H1 (cell line): Measurements from ENCODE around the gene PRTN3. TPM values are rescaled to one million over a fixed set of nuclear protein-coding genes. Genes with fewer than 3 reads are reported as not detected.

Experiments
- CTCF ChIA-PET: fragments of 300-600 bp; sonication (Branson Sonifier 250); formaldehyde crosslinking; loops from one replicate; lab custom pipeline; 2021; ENCODE audit not compliant: partially characterized antibody; lab: Charles Lee
- POLR2A ChIA-PET: fragments of 300-600 bp; sonication (Branson Sonifier 250); formaldehyde crosslinking; loops from one replicate; lab custom pipeline; 2021; ENCODE audit warnings: inconsistent platforms; ENCODE audit not compliant: partially characterized antibody; lab: Charles Lee
- DNase-seq, 2 experiments: peaks; one replicate each; pipeline versions ENCODE4 v3.0.0 to v3.0.0-alpha.2; 2010 to 2022; ENCODE audit warnings: low spot score in 2 of 2, low read depth in 1 of 2, mixed read lengths in 1 of 2
- FAIRE-seq: peaks from 2 replicates; lab custom pipeline; 2011; peaks lifted over from hg19 to GRCh38; lab: Jason Lieb, UNC
- H2AFZ ChIP-seq: 2 replicates; pipeline ENCODE4 v1.8.1; 2012; ENCODE audit warnings: low read length, inconsistent platforms
- H2AK5ac ChIP-seq: 2 replicates; pipeline ENCODE4 v1.6.1; 2013; ENCODE audit warnings: low read depth, low read length
- H2BK120ac ChIP-seq: replicated peaks from 2 replicates; pipeline ENCODE3; 2013; ENCODE audit warnings: low read depth, low read length, inconsistent platforms
- H2BK12ac ChIP-seq: 2 replicates; pipeline ENCODE4 v1.6.1; 2013; ENCODE audit warnings: low read depth, low read length
- H2BK15ac ChIP-seq: 2 replicates; pipeline ENCODE4 v1.6.1; 2013; ENCODE audit warnings: low read length
- H2BK20ac ChIP-seq: 2 replicates; pipeline ENCODE4 v1.6.1; 2013; ENCODE audit warnings: low read length
- H2BK5ac ChIP-seq: 2 replicates; pipeline ENCODE4 v1.6.1; 2013; ENCODE audit warnings: low read depth, low read length
- H3K14ac ChIP-seq: 2 replicates; pipeline ENCODE4 v1.6.1; 2013; ENCODE audit warnings: inconsistent platforms; ENCODE audit not compliant: insufficient read length
- H3K18ac ChIP-seq: 2 replicates; pipeline ENCODE4 v1.6.1; 2013; ENCODE audit warnings: low read length; ENCODE audit errors: extremely low read depth
- H3K23ac ChIP-seq: 2 replicates; pipeline ENCODE4 v1.6.1; 2013; ENCODE audit warnings: inconsistent platforms; ENCODE audit not compliant: insufficient read length
- H3K23me2 ChIP-seq: 2 replicates; pipeline ENCODE4 v1.6.1; 2013; ENCODE audit warnings: low read depth, low read length
- H3K27ac ChIP-seq: 2 replicates; pipeline ENCODE4 v1.6.1; 2011; ENCODE audit warnings: low read depth, low read length, inconsistent platforms
- H3K27me3 ChIP-seq, 4 experiments: replicated peaks in 1 of 4; 1 replicate in 1 of 4; 2 replicates in 3 of 4; pipeline versions ENCODE4 v1.6.1 to v1.8.1; 2011 to 2013; ENCODE audit warnings: low read length in 3 of 4, mild to moderate bottlenecking in 3 of 4, inconsistent platforms in 2 of 4, mixed read lengths in 2 of 4, moderate library complexity in 1 of 4; ENCODE audit not compliant: control insufficient read depth in 3 of 4, insufficient read depth in 3 of 4; ENCODE audit errors: extremely low read depth in 1 of 4
- H3K36me3 ChIP-seq, 4 experiments: 2 replicates each; pipeline versions ENCODE4 v1.6.1 to v1.8.1; 2011 to 2013; ENCODE audit warnings: mild to moderate bottlenecking in 4 of 4, low read length in 3 of 4, moderate library complexity in 2 of 4, control low read depth in 1 of 4, inconsistent platforms in 1 of 4; ENCODE audit not compliant: insufficient read depth in 4 of 4, control insufficient read depth in 2 of 4
- H3K4ac ChIP-seq: replicated peaks from 2 replicates; pipeline ENCODE3; 2013; ENCODE audit warnings: low read length, low read depth, mixed read lengths, inconsistent platforms; ENCODE audit not compliant: insufficient read length
- H3K4me1 ChIP-seq, 4 experiments: replicated peaks in 1 of 4; 1 replicate in 1 of 4; 2 replicates in 3 of 4; pipeline versions ENCODE4 v1.6.1 to v1.8.1; 2011 to 2013; ENCODE audit warnings: low read length in 3 of 4, inconsistent platforms in 2 of 4, mixed read lengths in 1 of 4; ENCODE audit not compliant: insufficient read depth in 4 of 4, control insufficient read depth in 3 of 4
- H3K4me2 ChIP-seq, 2 experiments: 2 replicates each; pipeline versions ENCODE4 v1.6.1 to v1.8.1; 2011 to 2013; ENCODE audit warnings: low read depth in 2 of 2, low read length in 2 of 2, control low read depth in 1 of 2, inconsistent platforms in 1 of 2, mild to moderate bottlenecking in 1 of 2; ENCODE audit not compliant: insufficient read depth in 1 of 2
- H3K4me3 ChIP-seq, 4 experiments: fragments of 200-600, 300-600 bp in 1 of 4; sonication (generic), shearing (Covaris generic), sonication (Bioruptor Twin) in 1 of 4; 2 replicates each; pipeline versions ENCODE4 v1.5.1 to v1.8.1; 2011 to 2016; ENCODE audit warnings: low read length in 4 of 4, low read depth in 3 of 4, control low read depth in 2 of 4, inconsistent platforms in 2 of 4, mild to moderate bottlenecking in 2 of 4, mixed read lengths in 1 of 4, moderate library complexity in 1 of 4; ENCODE audit not compliant: insufficient read depth in 2 of 4; ENCODE audit errors: extremely low read depth in 1 of 4
- H3K56ac ChIP-seq: replicated peaks from 2 replicates; pipeline ENCODE3; 2013; ENCODE audit warnings: low read depth, mild to moderate bottlenecking, mixed read lengths, low read length, inconsistent platforms; ENCODE audit not compliant: insufficient read length
- H3K79me1 ChIP-seq: 2 replicates; pipeline ENCODE4 v1.6.1; 2013; ENCODE audit warnings: low read depth, low read length, control low read depth
- H3K79me2 ChIP-seq, 2 experiments: 2 replicates each; pipeline versions ENCODE4 v1.6.1 to v1.8.1; 2012 to 2013; ENCODE audit warnings: low read length in 2 of 2, mild to moderate bottlenecking in 2 of 2, inconsistent platforms in 1 of 2; ENCODE audit not compliant: insufficient read depth in 2 of 2, control insufficient read depth in 1 of 2
- H3K9ac ChIP-seq, 4 experiments: replicated peaks in 1 of 4; 1 replicate in 1 of 4; 2 replicates in 3 of 4; pipeline versions ENCODE4 v1.6.1 to v1.8.1; 2011 to 2013; ENCODE audit warnings: low read depth in 3 of 4, low read length in 3 of 4, control low read depth in 2 of 4, mild to moderate bottlenecking in 2 of 4, moderate library complexity in 2 of 4, inconsistent platforms in 1 of 4; ENCODE audit errors: extremely low read depth in 1 of 4
- H3K9me3 ChIP-seq, 2 experiments: 2 replicates each; pipeline versions ENCODE4 v1.6.1 to v1.8.1; 2012 to 2013; ENCODE audit warnings: mild to moderate bottlenecking in 2 of 2, moderate library complexity in 2 of 2, control low read depth in 1 of 2, inconsistent platforms in 1 of 2, low read depth in 1 of 2, low read length in 1 of 2, mixed read lengths in 1 of 2; ENCODE audit not compliant: insufficient read depth in 2 of 2
- H4K20me1 ChIP-seq, 2 experiments: replicated peaks in 1 of 2; 2 replicates each; pipeline versions ENCODE3 to v1.8.1; 2011 to 2013; ENCODE audit warnings: inconsistent platforms in 2 of 2, low read length in 2 of 2, mild to moderate bottlenecking in 1 of 2; ENCODE audit not compliant: insufficient read depth in 2 of 2, control insufficient read depth in 1 of 2
- H4K5ac ChIP-seq: 2 replicates; pipeline ENCODE4 v1.6.1; 2013; ENCODE audit warnings: low read length, low read depth, mixed read lengths, inconsistent platforms; ENCODE audit not compliant: insufficient read length
- H4K8ac ChIP-seq: 2 replicates; pipeline ENCODE4 v1.8.0; 2013; ENCODE audit warnings: mild to moderate bottlenecking, moderate library complexity, low read length, inconsistent platforms; ENCODE audit not compliant: insufficient read depth; ENCODE audit errors: extremely low read depth
- H4K91ac ChIP-seq: replicated peaks from 2 replicates; pipeline ENCODE3; 2013; ENCODE audit warnings: low read length, mixed read lengths, inconsistent platforms; ENCODE audit not compliant: insufficient read length
- BRCA1 ChIP-seq: IDR thresholded peaks from 2 replicates; pipeline ENCODE4 v1.6.1; 2012; ENCODE audit warnings: low read depth, low read length, improper control_type of control experiment
- CHD1 ChIP-seq: IDR thresholded peaks from 2 replicates; pipeline ENCODE4 v1.6.1; 2012; ENCODE audit warnings: low read depth, low read length, improper control_type of control experiment
- CREB1 ChIP-seq: IDR thresholded peaks from 2 replicates; pipeline ENCODE4 v1.6.1; 2012; ENCODE audit warnings: inconsistent platforms
- FOSL1 ChIP-seq: IDR thresholded peaks from 2 replicates; pipeline ENCODE4 v1.6.1; 2011; ENCODE audit warnings: mild to moderate bottlenecking, low read depth, low read length, moderate library complexity; ENCODE audit not compliant: insufficient read depth
- JUND ChIP-seq: IDR thresholded peaks from 2 replicates; pipeline ENCODE4 v1.6.1; 2011; ENCODE audit warnings: mild to moderate bottlenecking, improper control_type of control experiment, low read length
- PHF8 ChIP-seq: fragments of 200-600 bp; sonication (generic); conservative IDR thresholded peaks from 2 replicates; pipeline ENCODE4 v1.7.1; 2012; ENCODE audit warnings: low read depth, mild to moderate bottlenecking, inconsistent platforms, low read length, moderate library complexity
- RBBP5 ChIP-seq: IDR thresholded peaks from 2 replicates; pipeline ENCODE4 v1.7.1; 2012; ENCODE audit warnings: low read depth, mild to moderate bottlenecking, inconsistent platforms, low read length, moderate library complexity, borderline replicate concordance
- SIRT6 ChIP-seq: IDR thresholded peaks from one replicate; pipeline ENCODE4 v1.7.1; 2012; ENCODE audit warnings: low read length, inconsistent platforms
- SP1 ChIP-seq: IDR thresholded peaks from 2 replicates; pipeline ENCODE4 v1.6.1; 2011; ENCODE audit warnings: low read depth, low read length
- SRF ChIP-seq: IDR thresholded peaks from 2 replicates; pipeline ENCODE4 v1.6.1; 2011; ENCODE audit warnings: mild to moderate bottlenecking, low read depth, low read length, moderate library complexity
- TCF12 ChIP-seq: IDR thresholded peaks from 2 replicates; pipeline ENCODE4 v1.6.1; 2011; ENCODE audit warnings: low read depth, mild to moderate bottlenecking, low read length
- WGBS, 2 experiments: shearing (Covaris generic) in 1 of 2; methylation state at CpG; one replicate each; pipeline versions ENCODE4 v1.1.6 to v1.1.7; 2013 to 2015; ENCODE audit warnings: low lambda C conversion rate in 2 of 2, mixed read lengths in 2 of 2, inconsistent platforms in 1 of 2, low coverage in 1 of 2, missing lambda C conversion rate in 1 of 2; ENCODE audit not compliant: insufficient replicate concordance in 2 of 2, insufficient coverage in 1 of 2, insufficient read length in 1 of 2; ENCODE audit errors: extremely low coverage in 1 of 2, missing lambda C conversion rate in 1 of 2; 5-methylcytosine and 5-hydroxymethylcytosine counted together
- polyA plus RNA-seq, 7 experiments: library from polyadenylated mRNA; depleted of rRNA in 3 of 7; stranded (reverse) in 5 of 7; unstranded in 2 of 7; fragments of >200 nt in 5 of 7; fragments of 200-250 nt in 2 of 7; gene quantifications; 1 replicate in 5 of 7; 2 replicates in 1 of 7; 4 replicates in 1 of 7; pipeline versions ENCODE4 v1.2.1 to v1.2.3, GENCODE V29; 2011 to 2013; ENCODE audit warnings: missing spikeins in 2 of 7, mixed read lengths in 2 of 7
- total RNA-seq: library from RNA; stranded (reverse); fragmentation: NEBNext Ultra II Directional; extraction: Animal tissue kit (Norgen Biotek cat#: 25700); gene quantifications from 2 replicates; pipeline ENCODE4 v1.2.1, GENCODE V29; 2021

Gene PRTN3
- total and polyA plus RNA-seq, 2 of the 8 experiments (the other 6 are each of a cell fraction or from before 2014, with no cell fraction given): 0.39 to 2.1 TPM

GRCh38 chr19:882871-883497, 42.2 kb downstream of the PRTN3 start:
- Histone ChIP-seq H4K8ac (no peak overlapping the region), H2BK15ac (no peak overlapping the region), H4K20me1 (peaks cover 5% of the 10 kb centered on the region in 2 experiments), H2AFZ (no peak overlapping the region), H2BK20ac (no peak overlapping the region), H2AK5ac (no peak overlapping the region), H3K79me2 (no peaks in the 10 kb centered on the region), H2BK5ac (no peak overlapping the region), H4K5ac (no peak overlapping the region), H3K9me3 (no peaks in the 10 kb centered on the region), H3K4me2 (no peak overlapping the region), H3K23ac (no peak overlapping the region), H3K36me3 (peaks cover 0 to 26% (median 6%) of the 10 kb centered on the region in 4 experiments; a peak in 4 of 8 replicates), H3K4me3 (no peak overlapping the region), H3K18ac (no peak overlapping the region), H3K14ac (no peak overlapping the region), H2BK12ac (no peak overlapping the region), H3K4me1 (no peaks in the 10 kb centered on the region), H3K9ac (no peak overlapping the region), H3K79me1 (no peaks in the 10 kb centered on the region), H3K56ac (no peak overlapping the region), H3K27ac (no peak overlapping the region), H4K91ac (no peak overlapping the region), H2BK120ac (no peak overlapping the region), H3K23me2 (no peaks in the 10 kb centered on the region), H3K4ac (no peak overlapping the region), H3K27me3 (no peaks in the 10 kb centered on the region)
- WGBS, 2 experiments: 84% methylated on average over 16 of the region's 30 CpGs; no CpG with 5 or more reads in 1 of the 2 experiments
- FAIRE-seq (no peak), DNase-seq (no peak)
- POLR2A ChIA-PET: interaction anchor here (0.6 to 11.5 kb wide), 4 partner anchors 7 to 114 kb away, joined by 3 to 82 read pairs (median 3); partner anchors contain the start of genes MED16 and RNU6-9
- CTCF ChIA-PET: interaction anchor here (0.6 to 2.1 kb wide), 6 partner anchors 9 to 363 kb away, joined by 3 to 11 read pairs (median 4); no protein-coding TSS in a partner anchor
- TF ChIP-seq RBBP5 (no peak), PHF8 (no peak), CREB1 (no peak), FOSL1 (no peak), SP1 (no peak), JUND (no peak), TCF12 (no peak), BRCA1 (no peak), SIRT6 (no peak), SRF (no peak), CHD1 (no peak)
